NCI-H2227 (cell line): ENCODE results near the gene PLPPR1.
A peak's percentile ranks its signal among the peaks of the same experiment; 100 is the strongest.

Source experiments
- DNase-seq: peaks from one replicate; lab custom pipeline; 2025; ENCODE audit not compliant: unreplicated experiment; lab: John Stamatoyannopoulos, UW

PLPPR1 gene

GRCh38 chr9:101028346-101029314 is at the start of gene PLPPR1:
Gene PLPPR1, plus strand, starts transcription at chr9:101028727.
- peak; percentile 88 for DNase-seq

- no peak for DNase-seq
Measured at GRCh38 chr9:100989731-100990130, 38.8 kb upstream of the PLPPR1 start.

- no peak for DNase-seq
Measured at GRCh38 chr9:100990605-100991381, 37.7 kb upstream of the PLPPR1 start.

- DNase-seq: no peak
Measured at GRCh38 chr9:100992632-100993031, 35.9 kb upstream of the PLPPR1 start.

- DNase-seq: no peak
Measured at GRCh38 chr9:100999906-101000544, 28.5 kb upstream of the PLPPR1 start.

GRCh38 chr9:101005246-101005645 is 23.3 kb upstream of the PLPPR1 start:
- DNase-seq: no peak

- DNase-seq: no peak
Measured at GRCh38 chr9:101014566-101014965, 14.0 kb upstream of the PLPPR1 start.

GRCh38 chr9:101018467-101018866 is 10.1 kb upstream of the PLPPR1 start:
- DNase-seq: no peak

GRCh38 chr9:101022704-101023103 is 5.8 kb upstream of the PLPPR1 start:
- no peak for DNase-seq

- DNase-seq: no peak
Measured at GRCh38 chr9:101025940-101026339, 2.6 kb upstream of the PLPPR1 start.

GRCh38 chr9:101026824-101027223 is 1.7 kb upstream of the PLPPR1 start:
- DNase-seq: peak; percentile 59

- DNase-seq: peak; percentile 81
Measured at GRCh38 chr9:101027236-101027635, 1.3 kb upstream of the PLPPR1 start.

GRCh38 chr9:101027733-101028345 is 688 bp upstream of the PLPPR1 start:
- DNase-seq: no peak

GRCh38 chr9:101029315-101030085 is 973 bp downstream of the PLPPR1 start:
- DNase-seq: peak; percentile 21

GRCh38 chr9:101030086-101030391 is 1.5 kb downstream of the PLPPR1 start:
- no peak for DNase-seq

- no peak for DNase-seq
Measured at GRCh38 chr9:101032426-101032825, 3.9 kb downstream of the PLPPR1 start.

- DNase-seq: no peak
Measured at GRCh38 chr9:101034222-101034621, 5.7 kb downstream of the PLPPR1 start.

GRCh38 chr9:101035098-101035497 is 6.6 kb downstream of the PLPPR1 start:
- no peak for DNase-seq

- no peak for DNase-seq
Measured at GRCh38 chr9:101037430-101037829, 8.9 kb downstream of the PLPPR1 start.

- DNase-seq: peak; percentile 4
Measured at GRCh38 chr9:101038488-101038887, 10.0 kb downstream of the PLPPR1 start.
